Adrenal gland (tissue), 5 donors: Measurements from ENCODE around the gene ZNF446.

Experiments used
- CTCF ChIP-seq, 6 experiments: fragments of 450-650 bp in 4 of 6; fragments of 200-600 bp in 2 of 6; sonication (generic) in 1 of 6; IDR thresholded peaks; 1 replicate in 5 of 6; 2 replicates in 1 of 6; pipeline versions ENCODE4 v1.5.1 to v1.8.0; 2016 to 2021; ENCODE audit warnings: antibody characterized with exemption in 6 of 6, mild to moderate bottlenecking in 2 of 6, moderate library complexity in 1 of 6
- POLR2A ChIP-seq, 2 donors: fragments of 450-650 bp; IDR thresholded peaks; one replicate each; pipeline ENCODE4 v1.6.1; 2017; ENCODE audit warnings: antibody characterized with exemption in 2 of 2, mild to moderate bottlenecking in 2 of 2, moderate library complexity in 1 of 2
- donor health status: DM: no; HTN: no; CAD: no.

- no peak for TF ChIP-seq CTCF (IDR thresholded peaks at IDR 0.05)
- TF ChIP-seq POLR2A (IDR thresholded peaks at IDR 0.05) = no peak
Measured at GRCh38 chr19:58474997-58475713, 997 bp upstream of the ZNF446 start.
